NCI-H1930 (cell line): Measurements from ENCODE around the gene HOATZ.
A peak's percentile ranks its signal among the peaks of the same experiment; 100 is the strongest.

Experiments used
- DNase-seq, 2 experiments: peaks; one replicate each; lab custom pipeline; 2025; lab: John Stamatoyannopoulos, UW

HOATZ gene

DNA sequence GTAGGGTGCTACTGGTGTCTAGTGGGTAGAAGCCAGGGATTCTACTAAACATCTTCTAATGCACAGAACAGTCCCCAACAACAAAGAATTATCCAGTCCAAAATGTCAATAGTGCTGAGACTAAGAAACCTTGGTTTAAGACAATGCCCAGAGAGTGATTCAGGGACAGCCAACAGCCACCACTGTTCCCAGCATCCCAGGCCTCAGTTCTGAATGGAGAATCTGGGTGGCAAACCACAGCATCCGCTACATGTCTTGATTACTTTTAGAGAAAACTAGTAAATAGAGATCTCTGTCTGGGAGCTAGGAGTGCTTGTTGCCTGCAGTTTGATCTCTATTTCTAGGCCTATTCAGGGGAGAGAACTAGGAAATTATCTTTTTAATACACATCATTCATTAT, 66.8 kb downstream of the HOATZ start:
- no peak for DNase-seq

GRCh38 chr11:111582163-111582562, 67.6 kb downstream of the HOATZ start:
- DNase-seq, result no peak

DNA sequence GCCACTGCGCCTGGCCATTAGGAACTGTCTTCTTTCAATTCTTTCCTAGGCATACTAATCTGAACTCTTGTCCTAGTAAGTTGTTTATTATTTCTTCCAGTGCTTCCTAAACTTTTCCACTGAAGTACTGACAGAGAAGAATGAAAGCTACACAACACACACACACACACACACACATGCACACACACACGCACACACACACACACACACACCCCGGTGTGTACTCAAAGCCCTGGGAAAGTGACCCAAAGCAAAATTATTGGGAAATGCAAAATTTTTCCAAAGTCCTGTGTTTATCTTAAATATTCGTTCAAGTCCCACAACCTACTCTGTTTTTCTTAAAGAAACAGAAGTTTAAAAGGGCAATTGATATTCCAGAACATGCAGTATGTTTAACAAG, 68.3 kb downstream of the HOATZ start:
- DNase-seq, result no peak

DNA sequence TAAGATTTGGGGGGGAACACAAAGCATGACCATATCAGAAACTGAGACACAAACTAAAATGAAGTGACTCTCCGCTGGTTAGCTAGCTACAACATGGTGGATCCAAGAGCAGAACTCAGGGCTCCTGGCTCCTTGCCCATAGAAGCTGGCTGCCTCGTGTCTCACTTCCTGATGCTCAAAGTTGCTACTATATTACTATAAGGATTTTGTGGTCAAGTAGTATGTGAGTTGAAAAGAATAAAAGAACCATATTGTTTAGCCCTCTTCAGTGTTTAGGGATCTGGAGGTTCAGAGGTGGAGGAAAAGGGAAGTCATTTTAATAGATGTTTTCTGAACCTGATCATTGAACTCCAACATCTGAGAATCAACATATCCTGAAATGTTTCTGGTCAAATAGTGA, 70.8 kb downstream of the HOATZ start:
- no peak for DNase-seq

GRCh38 chr11:111586388-111586831, 71.8 kb downstream of the HOATZ start:
- DNase-seq, result peak; percentile 19 to 34
